ENCODE results near the gene FKBP5. TPM values are rescaled to one million over a fixed set of nuclear protein-coding genes. Genes with fewer than 3 reads are reported as not detected.

FKBP5 gene
- total RNA-seq, 1 experiment from 2014 or later = 0.29 TPM

GRCh38 chr6:35647400-35647799 is 41.3 kb downstream of the FKBP5 start:
- no peaks in the 10 kb centered on the region for H3K36me3 ChIP-seq
- H3K27ac ChIP-seq = no peak overlapping the region
- H3K27me3 ChIP-seq (replicated peaks) = peaks cover 5% of the 10 kb centered on the region; the same call in 1 of the 2 replicates
- no peaks in the 10 kb centered on the region for H3K4me1 ChIP-seq (replicated peaks)
- no peaks in the 10 kb centered on the region for H3K9me3 ChIP-seq (replicated peaks)
- H3K4me3 ChIP-seq = no peak overlapping the region
- no peak for DNase-seq (ENCODE audit: low read depth in 1 of 2, low spot score in 2 of 2)

GRCh38 chr6:35643162-35643535 is 45.6 kb downstream of the FKBP5 start:
- H3K4me1 ChIP-seq (replicated peaks) = no peaks in the 10 kb centered on the region
- H3K9me3 ChIP-seq (replicated peaks) = no peaks in the 10 kb centered on the region
- DNase-seq (ENCODE audit: low read depth in 1 of 2, low spot score in 2 of 2) = no peak
- H3K4me3 ChIP-seq = no peak overlapping the region
- peaks cover 5% of the 10 kb centered on the region; the same call in 1 of the 2 replicates for H3K27me3 ChIP-seq (replicated peaks)
- H3K27ac ChIP-seq = no peak overlapping the region
- no peaks in the 10 kb centered on the region for H3K36me3 ChIP-seq

GRCh38 chr6:35642471-35643161 is 46.1 kb downstream of the FKBP5 start:
- Histone ChIP-seq H3K27me3 (replicated peaks) (peaks cover 5% of the 10 kb centered on the region; the same call in 1 of the 2 replicates), H3K4me3 (no peak overlapping the region), H3K9me3 (replicated peaks) (no peaks in the 10 kb centered on the region), H3K4me1 (replicated peaks) (no peaks in the 10 kb centered on the region), H3K27ac (no peak overlapping the region), H3K36me3 (no peaks in the 10 kb centered on the region)
- no peak for DNase-seq (ENCODE audit: low read depth in 1 of 2, low spot score in 2 of 2)

GRCh38 chr6:35640017-35640664 is 48.6 kb downstream of the FKBP5 start:
- Histone ChIP-seq H3K27me3 (replicated peaks) (no peaks in the 10 kb centered on the region), H3K9me3 (replicated peaks) (no peaks in the 10 kb centered on the region), H3K4me1 (replicated peaks) (no peaks in the 10 kb centered on the region), H3K36me3 (no peaks in the 10 kb centered on the region), H3K27ac (no peak overlapping the region), H3K4me3 (no peak overlapping the region)
- no peak for DNase-seq (ENCODE audit: low read depth in 1 of 2, low spot score in 2 of 2)

- Histone ChIP-seq H3K27me3 (replicated peaks) (no peaks in the 10 kb centered on the region), H3K36me3 (no peaks in the 10 kb centered on the region), H3K4me3 (no peak overlapping the region), H3K9me3 (replicated peaks) (no peaks in the 10 kb centered on the region), H3K4me1 (replicated peaks) (no peaks in the 10 kb centered on the region), H3K27ac (no peak overlapping the region)
- no peak for DNase-seq (ENCODE audit: low read depth in 1 of 2, low spot score in 2 of 2)
Measured at GRCh38 chr6:35638679-35639078, 50.0 kb downstream of the FKBP5 start.

GRCh38 chr6:35637911-35638310 is 50.8 kb downstream of the FKBP5 start:
- DNase-seq (ENCODE audit: low read depth in 1 of 2, low spot score in 2 of 2) = no peak
- Histone ChIP-seq H3K4me1 (replicated peaks) (no peaks in the 10 kb centered on the region), H3K27ac (no peak overlapping the region), H3K4me3 (no peak overlapping the region), H3K36me3 (no peaks in the 10 kb centered on the region), H3K27me3 (replicated peaks) (no peaks in the 10 kb centered on the region), H3K9me3 (replicated peaks) (no peaks in the 10 kb centered on the region)

- Histone ChIP-seq H3K27me3 (replicated peaks) (no peaks in the 10 kb centered on the region), H3K4me1 (replicated peaks) (no peaks in the 10 kb centered on the region), H3K9me3 (replicated peaks) (no peaks in the 10 kb centered on the region), H3K36me3 (no peaks in the 10 kb centered on the region), H3K4me3 (no peak overlapping the region), H3K27ac (no peak overlapping the region)
- no peak for DNase-seq (ENCODE audit: low read depth in 1 of 2, low spot score in 2 of 2)
Measured at GRCh38 chr6:35635601-35636597, 52.8 kb downstream of the FKBP5 start.

- no peak overlapping the region for H3K4me3 ChIP-seq
- no peaks in the 10 kb centered on the region for H3K9me3 ChIP-seq (replicated peaks)
- no peak overlapping the region for H3K27ac ChIP-seq
- no peak for DNase-seq (ENCODE audit: low read depth in 1 of 2, low spot score in 2 of 2)
- H3K4me1 ChIP-seq (replicated peaks) = no peaks in the 10 kb centered on the region
- H3K36me3 ChIP-seq = no peaks in the 10 kb centered on the region
- no peaks in the 10 kb centered on the region for H3K27me3 ChIP-seq (replicated peaks)
Measured at GRCh38 chr6:35634316-35634715, 54.4 kb downstream of the FKBP5 start.

GRCh38 chr6:35633579-35634089 is 55.1 kb downstream of the FKBP5 start:
- H3K27me3 ChIP-seq (replicated peaks) = no peaks in the 10 kb centered on the region
- no peak overlapping the region for H3K27ac ChIP-seq
- no peaks in the 10 kb centered on the region for H3K9me3 ChIP-seq (replicated peaks)
- DNase-seq (ENCODE audit: low read depth in 1 of 2, low spot score in 2 of 2) = no peak
- H3K36me3 ChIP-seq = no peaks in the 10 kb centered on the region
- no peak overlapping the region for H3K4me3 ChIP-seq
- no peaks in the 10 kb centered on the region for H3K4me1 ChIP-seq (replicated peaks)

- H3K4me1 ChIP-seq (replicated peaks) = no peaks in the 10 kb centered on the region
- DNase-seq (ENCODE audit: low read depth in 1 of 2, low spot score in 2 of 2) = no peak
- H3K4me3 ChIP-seq = no peak overlapping the region
- H3K27me3 ChIP-seq (replicated peaks) = no peaks in the 10 kb centered on the region
- H3K27ac ChIP-seq = no peak overlapping the region
- H3K9me3 ChIP-seq (replicated peaks) = no peaks in the 10 kb centered on the region
- H3K36me3 ChIP-seq = no peaks in the 10 kb centered on the region
Measured at GRCh38 chr6:35629876-35630378, 58.8 kb downstream of the FKBP5 start.

GRCh38 chr6:35626401-35626800 is 62.3 kb downstream of the FKBP5 start:
- Histone ChIP-seq H3K4me1 (replicated peaks) (no peaks in the 10 kb centered on the region), H3K27me3 (replicated peaks) (no peaks in the 10 kb centered on the region), H3K27ac (no peak overlapping the region), H3K4me3 (no peak overlapping the region), H3K36me3 (no peaks in the 10 kb centered on the region), H3K9me3 (replicated peaks) (no peaks in the 10 kb centered on the region)
- no peak for DNase-seq (ENCODE audit: low read depth in 1 of 2, low spot score in 2 of 2)

GRCh38 chr6:35624341-35625070 is 64.2 kb downstream of the FKBP5 start:
- Histone ChIP-seq H3K4me1 (replicated peaks) (no peaks in the 10 kb centered on the region), H3K27ac (no peak overlapping the region), H3K27me3 (replicated peaks) (0 out of 2 replicates have a peak, but pooled peaks cover 3% of the 10 kb centered on the region), H3K4me3 (no peak overlapping the region), H3K36me3 (no peaks in the 10 kb centered on the region), H3K9me3 (replicated peaks) (no peaks in the 10 kb centered on the region)
- peak in 1 of 2 experiments; percentile 24 for DNase-seq (ENCODE audit: low read depth in 1 of 2, low spot score in 2 of 2)

GRCh38 chr6:35622283-35622682 is 66.4 kb downstream of the FKBP5 start:
- peaks cover 3% of the 10 kb centered on the region; the same call in 1 of the 2 replicates for H3K27me3 ChIP-seq (replicated peaks)
- no peak for DNase-seq (ENCODE audit: low read depth in 1 of 2, low spot score in 2 of 2)
- no peak overlapping the region for H3K4me3 ChIP-seq
- no peak overlapping the region for H3K27ac ChIP-seq
- no peaks in the 10 kb centered on the region for H3K9me3 ChIP-seq (replicated peaks)
- no peaks in the 10 kb centered on the region for H3K36me3 ChIP-seq
- H3K4me1 ChIP-seq (replicated peaks) = no peaks in the 10 kb centered on the region

Measured in SJSA1 (cell line).